OCI-LY1 (cell line): Measurements from ENCODE around the gene EIPR1.

Experiments
- H2AFZ ChIP-seq: fragments of 200-600 bp; sonication (generic), shearing (Covaris generic); 2 replicates; pipeline ENCODE4 v1.6.0; 2014; ENCODE audit warnings: antibody characterized with exemption, mild to moderate bottlenecking, low read length
- H3F3A ChIP-seq: fragments of 200-600 bp; sonication (generic), shearing (Covaris generic); 2 replicates; pipeline ENCODE4 v1.6.0; 2014; ENCODE audit warnings: mild to moderate bottlenecking, antibody characterized with exemption, low read length, moderate library complexity; ENCODE audit not compliant: insufficient read depth
- H3K27ac ChIP-seq: fragments of 200-600 bp; sonication (generic); 2 replicates; pipeline ENCODE4 v1.5.1; 2014; ENCODE audit warnings: low read length, mixed run types, mild to moderate bottlenecking, low read depth; ENCODE audit not compliant: poor library complexity, severe bottlenecking
- H3K27me3 ChIP-seq: fragments of 200-600 bp; sonication (generic); 2 replicates; pipeline ENCODE4 v1.6.0; 2014; ENCODE audit warnings: antibody characterized with exemption, mild to moderate bottlenecking, low read length, moderate library complexity; ENCODE audit not compliant: insufficient read depth
- H3K36me3 ChIP-seq: fragments of 200-600 bp; sonication (generic); 2 replicates; pipeline ENCODE4 v1.6.1; 2014; ENCODE audit warnings: mild to moderate bottlenecking, antibody characterized with exemption, low read length, moderate library complexity, mixed read lengths; ENCODE audit not compliant: insufficient read depth
- H3K4me1 ChIP-seq: fragments of 200-600 bp; sonication (generic); 2 replicates; pipeline ENCODE4 v1.5.1; 2014; ENCODE audit warnings: mild to moderate bottlenecking, low read length, moderate library complexity; ENCODE audit not compliant: insufficient read depth, severe bottlenecking
- H3K4me2 ChIP-seq: fragments of 200-600 bp; sonication (generic), shearing (Covaris generic); 2 replicates; pipeline ENCODE4 v1.6.1; 2014; ENCODE audit warnings: low read length
- H3K4me3 ChIP-seq: fragments of 200-600 bp; sonication (generic); 2 replicates; pipeline ENCODE4 v1.5.1; 2014; ENCODE audit warnings: low read length, low read depth, mild to moderate bottlenecking, mixed read lengths; ENCODE audit not compliant: poor library complexity, severe bottlenecking
- H3K79me2 ChIP-seq: fragments of 200-600 bp; shearing (Covaris generic); 2 replicates; pipeline ENCODE4 v1.6.1; 2016; ENCODE audit warnings: mixed run types, low read length, mixed read lengths; ENCODE audit not compliant: insufficient read depth
- H3K9ac ChIP-seq: fragments of 200-600 bp; sonication (generic), shearing (Covaris generic); 2 replicates; pipeline ENCODE4 v1.6.1; 2014; ENCODE audit warnings: mild to moderate bottlenecking, low read length, mixed read lengths
- H3K9me2 ChIP-seq: fragments of 200-600 bp; sonication (generic), shearing (Covaris generic); 2 replicates; pipeline ENCODE4 v1.6.1; 2014; ENCODE audit warnings: low read depth, mild to moderate bottlenecking, low read length, mixed read lengths
- H3K9me3 ChIP-seq: fragments of 200-600 bp; shearing (Covaris generic); 2 replicates; pipeline ENCODE4 v1.6.1; 2014; ENCODE audit warnings: low read length, mixed read lengths
- H4K20me1 ChIP-seq: fragments of 200-600 bp; sonication (generic), shearing (Covaris generic); 2 replicates; pipeline ENCODE4 v1.6.0; 2016; ENCODE audit warnings: mild to moderate bottlenecking, low read length; ENCODE audit not compliant: insufficient read depth
- EZH2 ChIP-seq: fragments of 200-600 bp; sonication (generic), shearing (Covaris generic); IDR thresholded peaks from 2 replicates; pipeline ENCODE4 v1.8.0; 2017; ENCODE audit warnings: borderline replicate concordance, mixed run types, mild to moderate bottlenecking, antibody characterized with exemption, low read length, moderate library complexity, mixed read lengths
- TF ChIP-seq, protein P1 (sequence below): fragments of 200-600 bp; sonication (generic), shearing (Covaris generic); IDR thresholded peaks from 2 replicates; pipeline ENCODE4 v1.5.1; 2017; ENCODE audit warnings: mild to moderate bottlenecking, antibody characterized with exemption, low read length, moderate library complexity, mixed read lengths

The EIPR1 gene

DNA sequence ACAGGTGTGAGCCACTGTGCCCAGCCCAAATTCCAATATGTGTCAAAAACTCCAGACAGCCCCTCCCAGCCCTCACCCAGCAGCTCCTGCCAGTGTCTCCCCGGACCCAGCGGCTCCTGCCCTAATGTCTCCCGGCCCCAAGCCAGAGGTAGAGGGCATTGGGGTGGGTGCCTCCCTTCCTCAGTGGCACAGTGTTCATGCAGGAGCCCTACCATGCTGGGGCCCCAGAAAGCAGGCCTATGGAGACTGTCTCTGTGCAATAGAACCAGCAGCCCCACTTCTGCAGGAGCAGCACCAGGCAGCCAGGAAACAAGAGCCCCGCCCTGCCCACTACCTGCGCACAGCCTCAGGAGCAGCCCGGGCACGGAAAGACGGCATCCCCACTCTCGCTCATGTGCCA is 70.4 kb downstream of the EIPR1 start:
- no peaks in the 10 kb centered on the region for H3K9me3 ChIP-seq
- H2AFZ ChIP-seq = no peak overlapping the region
- H3K9ac ChIP-seq = no peak overlapping the region
- no peak overlapping the region for H3K4me2 ChIP-seq
- peaks cover 14% of the 10 kb centered on the region for H3K4me1 ChIP-seq
- no peaks in the 10 kb centered on the region for H3K79me2 ChIP-seq
- TF ChIP-seq EZH2 = no peak
- TF ChIP-seq, protein P1, sequence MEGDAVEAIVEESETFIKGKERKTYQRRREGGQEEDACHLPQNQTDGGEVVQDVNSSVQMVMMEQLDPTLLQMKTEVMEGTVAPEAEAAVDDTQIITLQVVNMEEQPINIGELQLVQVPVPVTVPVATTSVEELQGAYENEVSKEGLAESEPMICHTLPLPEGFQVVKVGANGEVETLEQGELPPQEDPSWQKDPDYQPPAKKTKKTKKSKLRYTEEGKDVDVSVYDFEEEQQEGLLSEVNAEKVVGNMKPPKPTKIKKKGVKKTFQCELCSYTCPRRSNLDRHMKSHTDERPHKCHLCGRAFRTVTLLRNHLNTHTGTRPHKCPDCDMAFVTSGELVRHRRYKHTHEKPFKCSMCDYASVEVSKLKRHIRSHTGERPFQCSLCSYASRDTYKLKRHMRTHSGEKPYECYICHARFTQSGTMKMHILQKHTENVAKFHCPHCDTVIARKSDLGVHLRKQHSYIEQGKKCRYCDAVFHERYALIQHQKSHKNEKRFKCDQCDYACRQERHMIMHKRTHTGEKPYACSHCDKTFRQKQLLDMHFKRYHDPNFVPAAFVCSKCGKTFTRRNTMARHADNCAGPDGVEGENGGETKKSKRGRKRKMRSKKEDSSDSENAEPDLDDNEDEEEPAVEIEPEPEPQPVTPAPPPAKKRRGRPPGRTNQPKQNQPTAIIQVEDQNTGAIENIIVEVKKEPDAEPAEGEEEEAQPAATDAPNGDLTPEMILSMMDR = no peak
- no peaks in the 10 kb centered on the region for H3K36me3 ChIP-seq
- H4K20me1 ChIP-seq = no peaks in the 10 kb centered on the region
- no peaks in the 10 kb centered on the region for H3K9me2 ChIP-seq
- no peaks in the 10 kb centered on the region for H3F3A ChIP-seq
- no peak overlapping the region for H3K27ac ChIP-seq
- H3K27me3 ChIP-seq = no peaks in the 10 kb centered on the region
- no peak overlapping the region for H3K4me3 ChIP-seq

DNA sequence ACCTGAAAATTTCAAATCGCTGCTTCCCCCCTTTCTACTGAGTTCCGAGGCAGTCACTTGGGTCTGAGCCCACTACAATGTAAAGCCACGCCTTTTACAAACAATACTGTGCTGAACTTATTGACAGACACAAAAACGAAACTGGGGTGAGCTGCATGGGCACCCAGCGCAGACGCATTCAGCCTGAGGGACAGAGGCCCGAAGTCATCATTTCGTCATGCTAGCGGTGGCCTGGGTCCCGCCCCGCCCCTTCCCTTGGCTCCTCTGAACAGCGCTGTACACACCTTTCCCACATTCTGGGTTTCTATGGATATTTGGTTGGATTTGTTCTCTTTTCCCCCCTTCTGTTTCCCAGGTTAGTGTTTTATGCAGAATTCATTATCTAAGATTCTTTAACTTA is 71.7 kb downstream of the EIPR1 start:
- no peaks in the 10 kb centered on the region for H3K79me2 ChIP-seq
- no peaks in the 10 kb centered on the region for H4K20me1 ChIP-seq
- no peak overlapping the region for H3K4me2 ChIP-seq
- H3K27ac ChIP-seq = no peak overlapping the region
- H3K36me3 ChIP-seq = peaks cover 6% of the 10 kb centered on the region; the same call in 1 of the 2 replicates
- H3K4me1 ChIP-seq = peaks cover 14% of the 10 kb centered on the region
- no peaks in the 10 kb centered on the region for H3K27me3 ChIP-seq
- TF ChIP-seq, protein P1 = no peak
- TF ChIP-seq EZH2 = no peak
- H2AFZ ChIP-seq = no peak overlapping the region
- no peaks in the 10 kb centered on the region for H3K9me2 ChIP-seq
- no peaks in the 10 kb centered on the region for H3K9me3 ChIP-seq
- no peak overlapping the region for H3K9ac ChIP-seq
- no peaks in the 10 kb centered on the region for H3F3A ChIP-seq
- no peak overlapping the region for H3K4me3 ChIP-seq

GRCh38 chr2:3305431-3305830 is 72.2 kb downstream of the EIPR1 start:
- Histone ChIP-seq H4K20me1 (no peaks in the 10 kb centered on the region), H3K36me3 (peaks cover 6% of the 10 kb centered on the region; the same call in 1 of the 2 replicates), H2AFZ (no peak overlapping the region), H3K4me3 (no peak overlapping the region), H3K9ac (no peak overlapping the region), H3F3A (no peaks in the 10 kb centered on the region), H3K9me3 (no peaks in the 10 kb centered on the region), H3K9me2 (no peaks in the 10 kb centered on the region), H3K79me2 (no peaks in the 10 kb centered on the region), H3K4me2 (no peak overlapping the region), H3K27me3 (no peaks in the 10 kb centered on the region), H3K27ac (no peak overlapping the region), H3K4me1 (peaks cover 14% of the 10 kb centered on the region)
- TF ChIP-seq, protein P1 = no peak
- TF ChIP-seq EZH2 = no peak
